Aorta (tissue), 5 donors: ENCODE results near the gene LHX5. TPM values are rescaled to one million over a fixed set of nuclear protein-coding genes. Genes with fewer than 3 reads are reported as not detected.
A peak's percentile ranks its signal among the peaks of the same experiment; 100 is the strongest.

Experiments used
- ATAC-seq: fragments of 200-7000 bp; cut with Tn5 transposase; one replicate; pipeline ENCODE4 v1.9.1; 2022; ENCODE audit warnings: moderate library complexity; ENCODE audit not compliant: low FRiP score
- DNase-seq, 2 donors: peaks; one replicate each; pipeline ENCODE4 v3.0.0-alpha.2; 2020
- H3K27ac ChIP-seq, 2 donors: one replicate each; pipeline ENCODE4 v1.5.1; 2013; ENCODE audit warnings: low read length in 2 of 2, mild to moderate bottlenecking in 2 of 2, moderate library complexity in 2 of 2, control low read depth in 1 of 2, inconsistent platforms in 1 of 2, low read depth in 1 of 2
- H3K27me3 ChIP-seq, 2 donors: one replicate each; pipeline ENCODE4 v1.6.1; 2013; ENCODE audit warnings: control low read depth in 1 of 2, low read length in 1 of 2, mild to moderate bottlenecking in 1 of 2, moderate library complexity in 1 of 2; ENCODE audit not compliant: insufficient read depth in 2 of 2, control insufficient read depth in 1 of 2
- H3K36me3 ChIP-seq, 2 donors: one replicate each; pipeline ENCODE4 v1.6.1; 2013; ENCODE audit warnings: control low read depth in 1 of 2, low read length in 1 of 2, mild to moderate bottlenecking in 1 of 2; ENCODE audit not compliant: insufficient read depth in 2 of 2, control insufficient read depth in 1 of 2
- H3K4me1 ChIP-seq, 2 donors: one replicate each; pipeline ENCODE4 v1.6.1; 2013; ENCODE audit warnings: low read length in 2 of 2, control low read depth in 1 of 2, mild to moderate bottlenecking in 1 of 2, moderate library complexity in 1 of 2; ENCODE audit not compliant: insufficient read depth in 2 of 2, control insufficient read depth in 1 of 2
- H3K4me3 ChIP-seq, 2 donors: one replicate each; pipeline ENCODE4 v1.5.1; 2013; ENCODE audit warnings: low read length in 2 of 2, control low read depth in 1 of 2, mild to moderate bottlenecking in 1 of 2
- H3K9me3 ChIP-seq: one replicate; pipeline ENCODE4 v1.6.1; 2013; ENCODE audit warnings: mild to moderate bottlenecking, low read length; ENCODE audit not compliant: control insufficient read depth
- WGBS, 2 donors: extraction: QIAGEN DNeasy Blood & Tissue Kit; methylation state at CpG; one replicate each; pipeline ENCODE4 v1.1.7; 2013; 5-methylcytosine and 5-hydroxymethylcytosine counted together
- intact Hi-C, 2 donors: fragments of 100-400 bp; cut with DNase I; formaldehyde crosslinking; loops; one replicate each; pipeline versions ENCODE4 v1.14.2 to v1.15.0; 2022
- polyA plus RNA-seq, 2 donors: library from polyadenylated mRNA; stranded (reverse); fragments of 200-250 nt; gene quantifications; one replicate each; pipeline ENCODE4 v1.2.3, GENCODE V29; 2013
- total RNA-seq, 2 donors: library from RNA; stranded (reverse); fragmentation: NEBNext Ultra II Directional; extraction: Animal tissue kit (Norgen Biotek cat#: 25700); gene quantifications; one replicate each; pipeline ENCODE4 v1.2.1, GENCODE V29; 2021
- donor health status: healthy with polysubstance abuse.
- donor health status: Bipolar disorder and iron deficiency.
- donor health status: DM: no; HTN: no; CAD: no.
- donor health status: DM: no; HTN: no; CAD: no.
- donor health status: DM: yes; HTN: yes; CAD: no.

Gene LHX5
- total and polyA plus RNA-seq, 4 donors: not detected

DNA sequence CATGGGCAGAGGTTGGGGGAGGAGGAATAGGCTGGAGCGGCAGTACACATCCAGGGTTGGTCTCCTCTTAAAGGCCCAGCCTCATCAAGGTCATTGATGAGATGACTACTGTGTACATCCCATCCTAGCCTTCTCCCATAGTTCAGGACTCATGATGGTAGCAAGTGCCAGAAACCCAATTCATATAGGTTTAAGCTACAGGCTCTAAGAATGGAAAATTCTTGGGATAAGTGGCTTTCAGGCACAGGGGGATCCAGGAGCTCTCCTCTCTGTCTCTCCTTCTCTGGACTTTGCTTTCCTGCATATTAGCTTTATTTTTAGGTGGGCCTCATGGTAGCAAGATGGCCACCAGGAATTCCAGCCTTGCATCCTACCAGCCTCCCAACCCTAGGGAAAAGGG lies 43.2 kb downstream of the LHX5 start:
- H3K27me3 ChIP-seq: no peaks in the 10 kb centered on the region
- peaks cover 2% of the 10 kb centered on the region for H3K9me3 ChIP-seq
- no peaks in the 10 kb centered on the region for H3K36me3 ChIP-seq
- no peak overlapping the region for H3K4me3 ChIP-seq
- H3K4me1 ChIP-seq: no peaks in the 10 kb centered on the region
- DNase-seq (no peak), ATAC-seq (no peak)
- 80 to 93% methylated on average over 1 of the region's 1 CpG for WGBS, 2 donors
- intact Hi-C loops: loop anchor here in 1 of 2 donors (10.0 kb wide), 1 partner anchor 114 kb away; no protein-coding TSS in a partner anchor
- H3K27ac ChIP-seq: no peak overlapping the region

DNA sequence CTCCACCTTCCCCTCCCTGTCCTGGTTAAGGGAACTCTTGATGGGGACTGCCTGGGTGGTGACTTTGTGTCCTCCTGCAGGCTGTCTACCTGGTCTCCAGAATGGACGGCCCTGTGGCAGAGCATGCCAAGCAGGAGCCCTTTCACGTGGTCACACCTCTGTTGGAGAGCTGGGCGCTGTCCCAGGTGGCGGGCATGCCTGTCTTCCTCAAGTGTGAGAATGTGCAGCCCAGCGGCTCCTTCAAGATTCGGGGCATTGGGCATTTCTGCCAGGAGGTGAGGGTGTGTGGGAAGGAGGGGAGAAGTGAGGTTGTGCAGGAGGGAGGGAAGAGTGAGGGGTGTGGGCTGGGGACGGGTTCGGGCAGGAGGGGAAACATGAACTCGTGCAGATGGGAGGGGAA lies 43.8 kb downstream of the LHX5 start:
- ATAC-seq (no peak), DNase-seq (peak in 1 of 2 donors; percentile 57)
- WGBS, 2 donors: 68 to 72% methylated on average over 9 of the region's 9 CpGs
- H3K27ac ChIP-seq: no peak overlapping the region
- intact Hi-C loops: loop anchor here in 1 of 2 donors (10.0 kb wide), 1 partner anchor 113 kb away; no protein-coding TSS in a partner anchor
- no peaks in the 10 kb centered on the region for H3K36me3 ChIP-seq
- H3K27me3 ChIP-seq: no peaks in the 10 kb centered on the region
- H3K9me3 ChIP-seq: peaks cover 2% of the 10 kb centered on the region
- H3K4me3 ChIP-seq: no peak overlapping the region
- no peaks in the 10 kb centered on the region for H3K4me1 ChIP-seq

DNA sequence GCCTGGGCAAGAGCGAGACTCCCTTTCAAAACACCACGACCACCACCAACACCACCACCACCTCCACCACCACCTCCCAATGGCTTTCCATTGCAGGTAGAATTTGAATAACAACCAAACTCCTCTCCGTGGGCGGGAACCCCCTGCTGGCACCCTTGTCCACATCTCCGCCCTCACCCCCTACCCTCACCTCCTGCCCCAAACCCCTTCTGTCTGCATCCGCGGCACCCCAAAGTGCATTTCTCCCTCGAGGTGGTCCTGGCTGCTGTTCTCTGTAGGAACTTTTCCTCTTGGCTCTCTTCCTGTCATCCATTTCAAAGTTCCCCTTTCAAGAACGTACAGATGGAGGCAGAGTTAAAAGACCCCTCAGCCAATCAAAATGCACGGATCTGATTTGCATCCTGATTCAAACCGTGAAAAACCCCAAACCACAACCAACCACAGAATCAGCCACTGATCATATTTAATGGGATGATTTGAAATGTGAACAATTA lies 45.7 kb downstream of the LHX5 start:
- intact Hi-C loops: loop anchor here in 1 of 2 donors (10.0 kb wide), 1 partner anchor 111 kb away; no protein-coding TSS in a partner anchor
- Histone ChIP-seq H3K27ac (no peak overlapping the region), H3K4me1 (no peaks in the 10 kb centered on the region), H3K36me3 (no peaks in the 10 kb centered on the region), H3K4me3 (no peak overlapping the region), H3K27me3 (no peaks in the 10 kb centered on the region), H3K9me3 (peaks cover 2% of the 10 kb centered on the region)
- WGBS, 2 donors: 44 to 45% methylated on average over 11 of the region's 11 CpGs
- ATAC-seq (no peak), DNase-seq (peak in 1 of 2 donors; percentile 51)

DNA sequence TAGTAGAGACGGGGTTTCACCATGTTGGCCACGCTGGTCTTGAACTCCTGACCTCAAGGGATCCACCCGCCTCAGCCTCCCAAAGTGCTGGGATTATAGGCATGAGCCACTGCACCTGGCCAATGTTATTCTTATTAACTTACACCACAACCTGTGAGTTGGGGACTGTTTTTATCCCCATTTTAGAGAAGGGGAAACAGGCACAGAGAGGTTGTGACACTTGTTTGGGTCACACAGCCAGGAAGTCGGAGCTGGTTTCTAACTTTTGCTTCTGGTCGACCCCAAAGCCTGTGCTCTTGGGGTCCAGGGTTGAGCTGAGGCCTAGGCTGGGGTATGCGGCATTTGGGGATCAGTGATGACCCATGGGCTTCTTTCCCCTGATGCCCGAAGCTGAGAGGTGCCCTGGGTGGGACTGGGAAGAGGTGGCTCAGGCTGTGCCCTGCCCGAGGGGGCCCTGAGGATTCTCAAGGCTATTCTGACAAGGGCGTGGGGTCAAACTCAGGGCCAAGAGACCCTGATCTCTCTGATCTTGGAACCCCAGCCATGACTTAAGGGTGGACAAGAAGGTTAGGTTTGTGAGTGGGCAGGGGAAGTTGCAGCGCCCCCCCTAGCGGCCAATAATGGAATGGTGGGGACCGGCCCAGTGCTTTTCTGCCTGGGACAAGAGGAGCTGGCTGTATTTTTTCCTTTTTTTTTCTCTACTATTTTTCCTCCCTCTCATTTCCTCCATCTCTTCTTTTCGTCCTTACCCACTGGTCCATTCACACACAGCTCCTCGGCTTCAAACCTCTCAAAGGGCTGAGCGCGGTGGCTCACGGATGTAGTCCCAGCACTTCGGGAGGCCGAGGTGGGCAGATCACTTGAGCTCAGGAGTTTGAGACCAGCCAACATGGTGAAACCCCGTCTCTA lies 46.5 kb downstream of the LHX5 start:
- Histone ChIP-seq H3K4me3 (no peak overlapping the region), H3K27me3 (no peaks in the 10 kb centered on the region), H3K36me3 (no peaks in the 10 kb centered on the region), H3K9me3 (no peaks in the 10 kb centered on the region), H3K4me1 (no peaks in the 10 kb centered on the region), H3K27ac (no peak overlapping the region)
- WGBS, 2 donors: 61 to 65% methylated on average over 20 of the region's 20 CpGs
- intact Hi-C loops: loop anchor here (5.0 to 10.0 kb wide), 3 partner anchors 110 to 228 kb away; no protein-coding TSS in a partner anchor
- DNase-seq: peak; percentile 73 to 81
- ATAC-seq: peak; percentile 41

DNA sequence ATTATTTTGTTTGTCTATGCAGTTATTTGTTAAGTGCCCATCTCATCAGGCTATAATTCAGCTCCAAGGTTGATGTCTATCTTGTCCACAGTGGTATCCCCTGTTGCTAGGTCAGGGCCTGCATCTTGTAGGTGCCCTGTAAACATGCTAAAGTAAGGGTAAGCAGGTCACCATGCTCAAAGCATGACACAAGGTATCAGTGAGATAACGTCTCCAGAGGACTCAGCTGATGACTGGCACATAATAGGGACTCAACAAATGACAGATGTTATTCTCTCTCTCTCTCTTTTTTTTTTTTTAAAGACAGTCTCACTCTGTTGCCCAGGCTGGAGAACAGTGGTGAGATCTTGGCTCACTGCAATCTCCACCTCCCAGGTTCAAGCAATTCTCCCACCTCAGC lies 47.2 kb downstream of the LHX5 start:
- DNase-seq (no peak), ATAC-seq (no peak)
- no peak overlapping the region for H3K27ac ChIP-seq
- no peaks in the 10 kb centered on the region for H3K36me3 ChIP-seq
- 92 to 93% methylated on average over 1 of the region's 1 CpG for WGBS, 2 donors
- no peaks in the 10 kb centered on the region for H3K27me3 ChIP-seq
- intact Hi-C loops: loop anchor here (5.0 to 10.0 kb wide), 3 partner anchors 110 to 227 kb away; no protein-coding TSS in a partner anchor
- H3K4me3 ChIP-seq: no peak overlapping the region
- H3K4me1 ChIP-seq: no peaks in the 10 kb centered on the region
- H3K9me3 ChIP-seq: no peaks in the 10 kb centered on the region

DNA sequence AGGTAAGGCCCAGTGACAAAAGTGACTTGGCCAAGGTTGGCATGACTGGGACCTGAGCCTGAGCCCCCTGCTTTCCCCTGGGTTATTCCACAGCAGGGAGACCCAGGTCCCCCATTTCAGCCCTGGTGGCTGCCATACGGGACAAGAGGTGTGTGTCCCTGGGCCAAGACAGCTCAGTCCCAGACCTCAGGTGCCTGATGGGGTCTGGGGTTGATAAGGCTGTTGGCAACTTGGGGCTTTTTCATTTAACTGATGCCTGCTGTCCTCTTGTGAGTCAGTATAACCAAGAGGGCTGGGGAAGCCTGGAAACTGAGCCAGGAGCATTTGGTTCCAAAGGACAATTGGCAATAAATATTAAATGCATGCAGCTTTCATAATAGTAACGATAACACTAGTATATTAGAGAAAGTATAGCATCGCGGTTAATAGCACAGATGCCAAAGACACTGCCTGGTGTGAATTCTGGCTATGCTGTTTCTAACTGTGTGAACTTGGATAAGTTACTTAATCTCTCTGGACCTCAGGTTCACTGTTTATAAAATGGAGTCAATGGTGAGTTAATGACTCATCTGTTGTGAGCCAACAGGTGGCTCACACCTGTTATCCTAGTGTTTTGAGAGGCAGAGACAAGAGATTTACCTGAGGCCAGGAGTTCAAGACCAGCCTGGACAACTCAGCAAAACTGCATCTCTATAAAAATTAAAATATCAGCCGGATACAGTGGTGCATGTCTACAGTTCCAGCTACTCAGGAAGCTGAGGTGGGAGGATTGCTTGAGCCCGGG lies 48.6 kb downstream of the LHX5 start:
- ATAC-seq (no peak), DNase-seq (peak in 1 of 2 donors; percentile 57)
- Histone ChIP-seq H3K9me3 (no peaks in the 10 kb centered on the region), H3K27ac (no peak overlapping the region), H3K36me3 (no peaks in the 10 kb centered on the region), H3K27me3 (no peaks in the 10 kb centered on the region), H3K4me1 (no peaks in the 10 kb centered on the region), H3K4me3 (peak overlapping the region in 1 of 2 donors; percentile 52)
- intact Hi-C loops: loop anchor here (5.0 to 10.0 kb wide), 3 partner anchors 108 to 226 kb away; no protein-coding TSS in a partner anchor
- 84 to 91% methylated on average over 6 of the region's 6 CpGs for WGBS, 2 donors

DNA sequence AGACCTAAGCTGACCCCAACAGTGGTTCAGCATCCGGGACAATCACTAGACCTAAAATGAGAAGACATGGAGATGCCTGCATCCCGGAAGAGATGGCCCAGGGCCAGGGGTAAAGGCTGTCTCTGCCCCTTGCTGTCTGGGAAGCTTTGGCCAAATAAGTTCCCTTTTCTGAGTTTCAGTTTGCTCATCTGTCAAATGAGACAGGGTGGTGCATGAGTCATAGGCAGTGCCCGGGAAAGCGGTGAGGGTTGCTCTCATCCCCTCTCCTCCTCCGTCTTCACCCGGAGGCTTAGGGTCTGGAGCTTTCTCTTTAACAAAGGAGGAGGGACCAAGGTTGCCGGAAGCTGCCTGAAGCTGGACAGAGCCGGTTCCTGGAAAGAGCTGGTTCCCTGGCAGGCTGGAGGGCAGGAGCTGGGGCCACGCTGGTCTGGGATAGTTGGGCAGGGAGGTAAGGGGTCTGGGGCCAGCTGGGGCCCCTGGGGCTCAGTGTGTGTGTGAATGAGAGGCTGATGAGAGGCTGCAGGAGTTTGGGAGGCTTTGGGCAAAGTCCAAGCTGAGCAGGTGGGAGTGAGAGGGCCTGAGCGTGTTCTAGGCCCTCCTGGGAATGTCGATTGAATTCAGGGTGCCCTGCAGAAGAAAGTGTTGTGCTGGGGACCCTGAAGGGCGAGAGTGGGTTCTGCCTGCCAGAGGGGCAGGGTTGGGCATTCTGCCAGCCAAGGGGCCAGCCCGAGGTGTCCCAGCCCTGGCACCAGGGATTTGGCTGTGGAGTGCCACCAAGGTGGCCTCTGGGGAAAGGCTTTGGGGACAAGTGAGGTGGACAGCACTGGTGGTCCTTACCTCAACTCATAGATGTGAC lies 49.4 kb downstream of the LHX5 start, which contains the start of gene SDSL:
Gene SDSL, plus strand, starts transcription at position 351 of the 856 bp plus-strand sequence. CDS start 5,603 bp downstream, outside the sequence.
- Histone ChIP-seq H3K27me3 (no peaks in the 10 kb centered on the region), H3K27ac (no peak within 1 kb of the TSS), H3K9me3 (no peaks in the 10 kb centered on the region), H3K36me3 (no peaks in the 10 kb centered on the region), H3K4me3 (peak within 1 kb of the TSS; percentile 50 to 52), H3K4me1 (no peaks in the 10 kb centered on the region)
- WGBS, 2 donors: 2% methylated on average over 11 to 13 of the region's 13 CpGs
- intact Hi-C loops: loop anchor here (5.0 to 10.0 kb wide), 3 partner anchors 107 to 225 kb away; no protein-coding TSS in a partner anchor
- DNase-seq: peak; percentile 82 to 90
- ATAC-seq: peak; percentile 75
